ENCODE measurements around the gene OBSCN.

The OBSCN gene

GRCh38 chr1:228341450-228341813, 133.6 kb downstream of the OBSCN start:
- DNase-seq (ENCODE audit: extremely low spot score), result no peak
- ChIA-PET POLR2A (no interaction called here), CTCF (no interaction called here)
- no peak for TF ChIP-seq FOXK2 (IDR thresholded peaks at IDR 0.05)
- no peak for TF ChIP-seq ZNF384 (IDR thresholded peaks at IDR 0.05)
- TF ChIP-seq SP1 (IDR thresholded peaks at IDR 0.05), result no peak
- no peak for TF ChIP-seq PKNOX1 (IDR thresholded peaks at IDR 0.05)
- no peak for TF ChIP-seq HDGF (IDR thresholded peaks at IDR 0.05; ENCODE audit: borderline replicate concordance)
- TF ChIP-seq FOXM1 (IDR thresholded peaks at IDR 0.05; ENCODE audit: borderline replicate concordance), result no peak
- TF ChIP-seq LEF1 (IDR thresholded peaks at IDR 0.05; ENCODE audit: borderline replicate concordance), result no peak
- no peak for TF ChIP-seq SUZ12 (IDR thresholded peaks at IDR 0.05)
- TF ChIP-seq TARDBP (IDR thresholded peaks at IDR 0.05), result no peak
- no peak for TF ChIP-seq ARNT (IDR thresholded peaks at IDR 0.05)
- no peak for TF ChIP-seq FOXA1 (IDR thresholded peaks at IDR 0.05)
- no peak for TF ChIP-seq CTBP1 (IDR thresholded peaks at IDR 0.05; ENCODE audit: borderline replicate concordance)
- TF ChIP-seq ELF4 (IDR thresholded peaks at IDR 0.05), result no peak
- no peak for TF ChIP-seq L3MBTL2 (conservative IDR thresholded peaks at IDR 0.05)
- no peak for TF ChIP-seq BHLHE40 (IDR thresholded peaks at IDR 0.05; ENCODE audit: borderline replicate concordance)
- no peak for TF ChIP-seq NFRKB (IDR thresholded peaks at IDR 0.05)

DNA sequence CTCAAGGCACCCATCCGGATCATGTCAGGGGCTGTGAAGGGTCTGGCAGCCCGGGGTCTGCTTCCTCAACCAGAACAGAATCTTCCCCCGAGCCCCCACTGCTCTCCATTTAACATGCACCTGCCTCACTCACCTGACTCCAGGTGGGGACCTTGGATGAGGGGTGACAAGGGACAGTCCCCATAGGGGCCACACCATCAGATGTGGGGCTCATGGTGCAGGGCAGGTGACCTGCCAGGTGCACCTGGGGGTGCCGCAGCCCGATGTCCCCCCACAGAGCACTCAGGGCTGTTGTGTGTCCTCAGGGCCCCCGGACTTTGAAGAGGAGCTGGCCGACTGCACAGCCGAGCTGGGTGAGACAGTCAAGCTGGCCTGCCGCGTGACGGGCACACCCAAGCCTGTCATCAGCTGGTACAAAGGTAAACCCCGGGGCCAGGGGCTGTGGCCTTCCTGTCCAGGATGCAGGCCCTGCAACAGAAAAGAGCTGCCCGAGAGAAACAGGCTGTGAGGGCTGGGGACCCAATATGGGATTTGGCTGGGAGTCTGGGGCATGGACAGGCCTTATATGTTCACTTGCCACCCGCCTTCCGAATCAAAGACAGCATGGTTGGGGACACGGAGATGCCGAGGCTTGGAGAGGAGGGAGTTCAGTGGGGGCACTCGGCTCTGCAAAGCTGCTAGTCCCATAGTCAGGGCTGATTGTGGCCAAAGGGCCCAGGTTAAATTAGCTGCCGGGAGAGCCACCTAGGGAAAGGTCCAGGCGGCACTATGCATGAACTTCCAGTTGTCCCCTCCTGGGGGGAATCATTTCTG, 134.2 kb downstream of the OBSCN start:
- DNase-seq (ENCODE audit: extremely low spot score), result no peak
- POLR2A ChIA-PET, result no interaction called here
- TF ChIP-seq ZNF384 (IDR thresholded peaks at IDR 0.05), result no peak
- CTCF ChIA-PET, result no interaction called here

- TF ChIP-seq TARDBP (IDR thresholded peaks at IDR 0.05) (no peak), FOXM1 (IDR thresholded peaks at IDR 0.05; ENCODE audit: borderline replicate concordance) (no peak), HDGF (IDR thresholded peaks at IDR 0.05; ENCODE audit: borderline replicate concordance) (no peak), SUZ12 (IDR thresholded peaks at IDR 0.05) (no peak), PKNOX1 (IDR thresholded peaks at IDR 0.05) (no peak), ZNF384 (IDR thresholded peaks at IDR 0.05) (no peak), LEF1 (IDR thresholded peaks at IDR 0.05; ENCODE audit: borderline replicate concordance) (no peak), NFRKB (IDR thresholded peaks at IDR 0.05) (no peak), L3MBTL2 (conservative IDR thresholded peaks at IDR 0.05) (no peak), FOXA1 (IDR thresholded peaks at IDR 0.05) (no peak)
- CTCF ChIA-PET, result no interaction called here
- no peak for DNase-seq (ENCODE audit: extremely low spot score)
- POLR2A ChIA-PET, result no interaction called here
Measured at GRCh38 chr1:228342627-228343190, 134.9 kb downstream of the OBSCN start.

GRCh38 chr1:228343191-228343661, 135.4 kb downstream of the OBSCN start:
- CTCF ChIA-PET, result no interaction called here
- no peak for DNase-seq (ENCODE audit: extremely low spot score)
- POLR2A ChIA-PET, result no interaction called here
- TF ChIP-seq NFRKB (IDR thresholded peaks at IDR 0.05) (no peak), FOXA1 (IDR thresholded peaks at IDR 0.05) (no peak), FOXM1 (IDR thresholded peaks at IDR 0.05; ENCODE audit: borderline replicate concordance) (no peak), SUZ12 (IDR thresholded peaks at IDR 0.05) (no peak), ZNF384 (IDR thresholded peaks at IDR 0.05) (no peak), LEF1 (IDR thresholded peaks at IDR 0.05; ENCODE audit: borderline replicate concordance) (no peak), ELF4 (IDR thresholded peaks at IDR 0.05) (no peak), BHLHE40 (IDR thresholded peaks at IDR 0.05; ENCODE audit: borderline replicate concordance) (no peak), HDGF (IDR thresholded peaks at IDR 0.05; ENCODE audit: borderline replicate concordance) (no peak), TARDBP (IDR thresholded peaks at IDR 0.05) (no peak), CTBP1 (IDR thresholded peaks at IDR 0.05; ENCODE audit: borderline replicate concordance) (no peak), PKNOX1 (IDR thresholded peaks at IDR 0.05) (no peak), SP1 (IDR thresholded peaks at IDR 0.05) (no peak), FOXK2 (IDR thresholded peaks at IDR 0.05) (no peak)

DNA sequence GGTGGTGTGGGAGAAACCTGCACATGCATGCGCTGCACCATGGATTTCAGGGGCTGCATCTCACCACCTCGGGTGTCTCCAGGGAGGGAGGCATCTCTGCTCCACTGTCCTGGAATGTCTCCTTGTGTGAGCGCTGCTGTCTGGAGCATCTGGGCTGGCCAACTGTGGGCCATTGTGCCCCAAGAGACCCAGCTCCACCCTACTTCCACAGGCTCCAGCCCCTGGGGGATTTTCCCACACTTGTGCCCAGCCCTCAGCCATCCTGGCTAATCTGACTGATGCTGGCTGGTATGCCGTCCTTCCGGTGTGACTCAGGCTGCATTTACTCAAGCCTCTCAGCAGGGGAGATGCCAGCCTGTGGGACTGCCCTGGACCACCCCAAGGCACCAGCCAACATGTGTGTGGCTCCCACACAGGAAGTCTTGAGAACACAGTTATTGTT, 136.8 kb downstream of the OBSCN start:
- no peak for DNase-seq (ENCODE audit: extremely low spot score)
- POLR2A ChIA-PET, result no interaction called here
- TF ChIP-seq L3MBTL2 (conservative IDR thresholded peaks at IDR 0.05), result no peak

DNA sequence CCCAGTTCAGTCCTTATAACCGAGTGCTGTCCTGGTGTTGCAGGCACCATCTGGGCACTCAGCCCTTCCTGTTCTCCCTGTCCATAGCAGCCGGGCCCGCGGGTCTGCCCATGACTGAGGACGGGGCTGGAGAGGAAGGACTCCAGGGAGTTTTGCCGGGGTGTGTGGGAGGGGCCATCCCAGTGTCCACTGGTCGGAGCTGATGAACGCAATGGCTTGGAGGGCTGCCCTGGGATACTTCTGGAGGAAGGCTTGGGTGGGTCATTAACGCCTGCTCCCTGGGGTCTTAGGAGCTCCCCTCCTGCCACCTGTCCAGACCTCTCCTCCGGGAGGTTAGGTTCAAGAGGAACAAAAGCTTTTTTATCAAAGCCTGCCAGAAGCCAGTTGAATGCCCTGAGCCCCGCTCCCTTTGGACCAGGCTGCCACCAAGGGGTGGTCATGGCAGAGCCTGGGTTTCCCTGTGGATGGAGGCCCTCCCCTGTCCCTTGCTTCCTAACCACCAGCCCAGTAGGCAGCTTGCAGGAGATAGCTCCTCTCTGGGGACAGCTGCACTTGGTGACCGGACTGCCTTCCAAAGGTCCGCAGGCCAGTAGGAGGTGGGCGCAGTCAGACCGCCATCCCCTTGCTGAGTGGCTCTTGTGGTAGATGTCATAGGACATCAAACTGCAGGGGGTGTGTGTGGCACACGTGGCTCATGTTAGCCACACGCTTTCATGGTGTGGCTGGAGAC, 137.5 kb downstream of the OBSCN start:
- no peak for DNase-seq (ENCODE audit: extremely low spot score)
- ChIA-PET POLR2A (no interaction called here), CTCF (no interaction called here)
- no peak for TF ChIP-seq FOXA1 (IDR thresholded peaks at IDR 0.05)
- TF ChIP-seq TARDBP (IDR thresholded peaks at IDR 0.05), result no peak

More for the DNA sequence above, 136.8 kb downstream of the OBSCN start:
- CTCF ChIA-PET, result no interaction called here

Measured in HEK293T (cell line).